Transverse colon (tissue), 4 donors: Measurements from ENCODE around the gene LRFN2. TPM values are rescaled to one million over a fixed set of nuclear protein-coding genes. Genes with fewer than 3 reads are reported as not detected.

Experiments
- DNase-seq: peaks from one replicate; pipeline ENCODE4 v3.0.0-alpha.2; 2019
- H3K27ac ChIP-seq, 4 donors: fragments of 200-600 bp; sonication (generic); 2 replicates each; pipeline ENCODE4 v1.5.1; 2016 to 2018; ENCODE audit warnings: inconsistent platforms in 4 of 4
- H3K27me3 ChIP-seq: fragments of 200-600 bp; sonication (generic); 2 replicates; pipeline ENCODE4 v1.5.1; 2017; ENCODE audit warnings: inconsistent platforms
- H3K36me3 ChIP-seq, 4 donors: fragments of 200-600 bp; sonication (generic); 2 replicates each; pipeline ENCODE4 v1.5.1; 2017 to 2019; ENCODE audit warnings: inconsistent platforms in 4 of 4
- H3K4me1 ChIP-seq, 4 donors: fragments of 200-600 bp; sonication (generic); 2 replicates each; pipeline ENCODE4 v1.5.1; 2017 to 2020; ENCODE audit warnings: inconsistent platforms in 4 of 4
- H3K4me3 ChIP-seq, 4 donors: fragments of 200-600 bp; sonication (generic); 1 replicate in 1 of 4; 2 replicates in 3 of 4; pipeline versions ENCODE4 v1.5.1 to v1.6.1; 2017 to 2019; ENCODE audit warnings: inconsistent platforms in 4 of 4
- H3K9me3 ChIP-seq, 2 donors: fragments of 200-600 bp; sonication (generic); 2 replicates each; pipeline ENCODE4 v1.5.1; 2017 to 2019; ENCODE audit warnings: inconsistent platforms in 2 of 2
- EP300 ChIP-seq: sonication (generic); formaldehyde crosslinking; IDR thresholded peaks from one replicate; pipeline ENCODE4 v1.6.1; 2017; ENCODE audit warnings: antibody characterized with exemption, low read depth
- POLR2A ChIP-seq: fragments of 450-650 bp; IDR thresholded peaks from one replicate; pipeline ENCODE4 v1.6.1; 2016; ENCODE audit warnings: antibody characterized with exemption, mild to moderate bottlenecking, moderate library complexity
- POLR2AphosphoS5 ChIP-seq, 3 donors: sonication (generic); formaldehyde crosslinking; IDR thresholded peaks; one replicate each; pipeline ENCODE4 v1.6.1; 2016; ENCODE audit warnings: antibody characterized with exemption in 3 of 3
- WGBS, 2 donors: methylation state at CpG; one replicate each; pipeline ENCODE4 v1.1.5; 2018; ENCODE audit warnings: low coverage in 1 of 2; 5-methylcytosine and 5-hydroxymethylcytosine counted together
- in situ Hi-C, 4 donors: fragments of 200-750 bp; cut with MboI; loops; one replicate each; pipeline versions ENCODE4 v1.15.0 to v1.15.1; 2017; ENCODE audit warnings: low sequenced_read_pairs in 3 of 4, low pct_ligation_motif_present in 1 of 4, low pct_unique_long_range_greater_than_20kb in 1 of 4
- intact Hi-C: fragments of 100-400 bp; cut with DNase I; formaldehyde crosslinking; loops from one replicate; pipeline ENCODE4 v1.15.1; 2023; ENCODE audit warnings: low total_unique reads
- total RNA-seq, 4 donors: library from RNA; depleted of rRNA; stranded (reverse); fragments of >200 nt; gene quantifications; one replicate each; pipeline ENCODE4 v1.1.0, GENCODE V29; 2016
- TF ChIP-seq, protein P1 (sequence below), 5 experiments: fragments of 200-600 bp in 3 of 5; fragments of 450-650 bp in 2 of 5; sonication (generic) in 3 of 5; IDR thresholded peaks; 1 replicate in 2 of 5; 2 replicates in 3 of 5; pipeline ENCODE4 v1.5.1; 2016 to 2017; ENCODE audit warnings: antibody characterized with exemption in 5 of 5, inconsistent platforms in 3 of 5, mild to moderate bottlenecking in 2 of 5, moderate library complexity in 1 of 5

The LRFN2 gene
- total RNA-seq, 4 donors from 2014 or later = 0.40 to 0.41 TPM; not detected in 2

DNA sequence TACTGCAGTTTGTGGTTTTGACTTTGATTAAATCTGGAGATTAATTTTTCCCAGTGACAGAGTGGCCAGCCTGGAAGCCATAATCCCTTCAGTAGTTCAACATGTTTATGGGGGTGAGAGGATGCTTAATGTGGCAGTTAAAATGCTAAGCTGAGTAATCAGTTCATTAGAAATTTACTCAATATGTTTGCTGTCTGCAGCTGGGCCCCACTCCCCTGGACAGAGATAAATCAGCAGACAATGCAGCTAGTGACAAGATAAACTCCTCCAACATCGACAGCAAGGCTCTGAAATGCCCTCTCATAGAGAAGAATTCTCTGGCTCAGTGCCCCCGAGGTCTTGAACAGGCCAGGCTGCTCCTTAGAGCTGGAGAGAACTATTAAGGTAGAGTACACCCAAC lies 101.9 kb downstream of the LRFN2 start:
- intact Hi-C loops (no loop called here), in situ Hi-C loops (no loop called here)
- Histone ChIP-seq H3K9me3 (no peaks in the 10 kb centered on the region), H3K4me1 (no peaks in the 10 kb centered on the region), H3K4me3 (no peak overlapping the region), H3K27ac (no peak overlapping the region), H3K27me3 (no peaks in the 10 kb centered on the region), H3K36me3 (no peaks in the 10 kb centered on the region)
- no peak for DNase-seq
- no peak for TF ChIP-seq POLR2AphosphoS5 (IDR thresholded peaks at IDR 0.05)
- TF ChIP-seq, protein P1, sequence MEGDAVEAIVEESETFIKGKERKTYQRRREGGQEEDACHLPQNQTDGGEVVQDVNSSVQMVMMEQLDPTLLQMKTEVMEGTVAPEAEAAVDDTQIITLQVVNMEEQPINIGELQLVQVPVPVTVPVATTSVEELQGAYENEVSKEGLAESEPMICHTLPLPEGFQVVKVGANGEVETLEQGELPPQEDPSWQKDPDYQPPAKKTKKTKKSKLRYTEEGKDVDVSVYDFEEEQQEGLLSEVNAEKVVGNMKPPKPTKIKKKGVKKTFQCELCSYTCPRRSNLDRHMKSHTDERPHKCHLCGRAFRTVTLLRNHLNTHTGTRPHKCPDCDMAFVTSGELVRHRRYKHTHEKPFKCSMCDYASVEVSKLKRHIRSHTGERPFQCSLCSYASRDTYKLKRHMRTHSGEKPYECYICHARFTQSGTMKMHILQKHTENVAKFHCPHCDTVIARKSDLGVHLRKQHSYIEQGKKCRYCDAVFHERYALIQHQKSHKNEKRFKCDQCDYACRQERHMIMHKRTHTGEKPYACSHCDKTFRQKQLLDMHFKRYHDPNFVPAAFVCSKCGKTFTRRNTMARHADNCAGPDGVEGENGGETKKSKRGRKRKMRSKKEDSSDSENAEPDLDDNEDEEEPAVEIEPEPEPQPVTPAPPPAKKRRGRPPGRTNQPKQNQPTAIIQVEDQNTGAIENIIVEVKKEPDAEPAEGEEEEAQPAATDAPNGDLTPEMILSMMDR (IDR thresholded peaks at IDR 0.05) = no peak
- no peak for TF ChIP-seq EP300
- TF ChIP-seq POLR2A = no peak
- WGBS, 2 donors = 16% methylated on average over 2 of the region's 2 CpGs; no CpG with 5 or more reads in 1 of the 2 donors

DNA sequence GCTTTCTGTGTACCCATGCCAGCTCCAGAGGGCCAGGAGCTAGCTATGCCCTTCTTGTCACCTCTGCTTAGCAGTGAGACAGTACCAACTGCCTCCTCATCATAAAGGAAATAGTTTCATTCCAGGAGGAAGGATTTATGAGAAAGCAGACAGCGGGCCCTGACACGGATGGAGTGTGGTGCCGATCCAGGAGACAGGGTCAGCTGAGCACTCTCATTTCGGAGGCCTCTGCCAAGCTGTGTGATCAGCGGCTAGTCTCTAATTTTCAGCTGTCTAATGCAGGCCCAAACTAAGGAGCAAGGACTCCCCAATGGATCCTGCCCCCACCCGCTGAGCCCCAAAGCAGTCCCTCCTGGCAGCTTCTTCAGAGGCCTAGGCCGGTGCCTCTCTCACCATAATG lies 103.1 kb downstream of the LRFN2 start:
- Histone ChIP-seq H3K27ac (no peak overlapping the region), H3K36me3 (no peaks in the 10 kb centered on the region), H3K27me3 (no peaks in the 10 kb centered on the region), H3K4me1 (no peaks in the 10 kb centered on the region), H3K4me3 (no peak overlapping the region), H3K9me3 (no peaks in the 10 kb centered on the region)
- intact Hi-C loops = no loop called here
- TF ChIP-seq POLR2AphosphoS5 (IDR thresholded peaks at IDR 0.05) (no peak), POLR2A (no peak), EP300 (no peak)
- TF ChIP-seq, protein P1 (IDR thresholded peaks at IDR 0.05) = no peak
- in situ Hi-C loops = no loop called here
- 80 to 85% methylated on average over 1 to 7 of the region's 7 CpGs for WGBS, 2 donors
- DNase-seq = no peak

DNA sequence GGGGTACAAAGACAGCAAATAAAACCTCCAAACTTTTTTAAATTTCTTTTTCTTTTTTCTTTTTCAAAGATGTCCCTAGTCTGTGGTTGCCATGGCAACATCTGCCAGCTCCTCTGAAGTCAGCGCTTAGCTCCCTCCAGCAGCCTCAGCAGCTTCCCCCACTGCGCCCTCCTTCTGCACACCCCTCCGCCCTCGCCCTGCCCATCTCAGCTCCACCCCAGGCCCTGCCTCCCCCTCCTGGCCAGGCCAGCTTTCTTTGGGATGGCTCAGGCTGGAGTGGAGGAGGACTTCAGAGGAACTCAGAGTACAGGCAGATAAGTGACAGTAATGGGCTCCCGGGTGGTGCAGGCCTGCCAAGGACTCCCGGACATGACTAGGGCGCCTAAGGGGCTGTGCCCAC lies 104.6 kb downstream of the LRFN2 start:
- whole genome bisulfite sequencing, 2 donors = 38 to 75% methylated on average over 1 to 7 of the region's 7 CpGs
- intact Hi-C loops = no loop called here
- TF ChIP-seq POLR2AphosphoS5 (IDR thresholded peaks at IDR 0.05) = no peak
- TF ChIP-seq, protein P1 (IDR thresholded peaks at IDR 0.05) = no peak
- TF ChIP-seq POLR2A = no peak
- no peak for TF ChIP-seq EP300
- Histone ChIP-seq H3K4me1 (no peaks in the 10 kb centered on the region), H3K27me3 (no peaks in the 10 kb centered on the region), H3K4me3 (no peak overlapping the region), H3K9me3 (no peaks in the 10 kb centered on the region), H3K27ac (no peak overlapping the region), H3K36me3 (no peaks in the 10 kb centered on the region)
- DNase-seq = no peak
- in situ Hi-C loops = no loop called here

DNA sequence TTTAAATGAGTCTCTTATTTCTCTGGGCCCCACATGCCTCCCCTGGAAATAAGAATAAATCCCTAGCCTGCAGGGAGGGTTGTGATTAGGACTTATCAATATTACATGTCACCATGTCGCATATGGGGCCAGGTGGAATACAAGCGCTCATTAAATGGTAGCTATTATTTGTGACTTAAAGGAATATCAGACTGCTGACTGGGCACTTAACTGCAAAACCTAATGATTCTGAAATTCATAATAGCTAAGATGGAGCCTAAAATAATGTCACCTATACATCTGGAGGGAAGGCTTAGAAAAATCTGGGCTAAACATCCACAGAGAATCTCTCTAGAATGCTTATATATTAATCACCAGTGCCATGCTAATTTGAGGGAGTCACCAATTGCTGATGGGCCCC lies 106.5 kb downstream of the LRFN2 start:
- Histone ChIP-seq H3K4me1 (no peaks in the 10 kb centered on the region), H3K27ac (no peak overlapping the region), H3K36me3 (no peaks in the 10 kb centered on the region), H3K4me3 (no peak overlapping the region), H3K27me3 (no peaks in the 10 kb centered on the region), H3K9me3 (no peaks in the 10 kb centered on the region)
- WGBS, 2 donors = 96% methylated on average over 2 of the region's 2 CpGs; no CpG with 5 or more reads in 1 of the 2 donors
- intact Hi-C loops = no loop called here
- no peak for TF ChIP-seq POLR2AphosphoS5 (IDR thresholded peaks at IDR 0.05)
- TF ChIP-seq, protein P1 (IDR thresholded peaks at IDR 0.05) = no peak
- no peak for TF ChIP-seq POLR2A
- in situ Hi-C loops = no loop called here
- DNase-seq = no peak
